NCI-H460 (cell line): ENCODE results near the gene ERF. TPM values are rescaled to one million over a fixed set of nuclear protein-coding genes. Genes with fewer than 3 reads are reported as not detected.
A peak's percentile ranks its signal among the peaks of the same experiment; 100 is the strongest.

Source experiments
- DNase-seq: peaks from one replicate; pipeline ENCODE4 v3.0.0-alpha.2; 2016; ENCODE audit warnings: low read depth; ENCODE audit errors: extremely low read depth
- total RNA-seq: library from RNA; depleted of rRNA; stranded (reverse); fragments of >200 nt; shearing (Covaris generic); gene quantifications from 2 replicates; pipeline ENCODE4 v1.2.3, GENCODE V29; 2014

Gene ERF
- total RNA-seq, 1 experiment from 2014 or later: 16.1 TPM

GRCh38 chr19:42244347-42245220 is 10.3 kb downstream of the ERF start:
- DNase-seq: peak; percentile 87

DNA sequence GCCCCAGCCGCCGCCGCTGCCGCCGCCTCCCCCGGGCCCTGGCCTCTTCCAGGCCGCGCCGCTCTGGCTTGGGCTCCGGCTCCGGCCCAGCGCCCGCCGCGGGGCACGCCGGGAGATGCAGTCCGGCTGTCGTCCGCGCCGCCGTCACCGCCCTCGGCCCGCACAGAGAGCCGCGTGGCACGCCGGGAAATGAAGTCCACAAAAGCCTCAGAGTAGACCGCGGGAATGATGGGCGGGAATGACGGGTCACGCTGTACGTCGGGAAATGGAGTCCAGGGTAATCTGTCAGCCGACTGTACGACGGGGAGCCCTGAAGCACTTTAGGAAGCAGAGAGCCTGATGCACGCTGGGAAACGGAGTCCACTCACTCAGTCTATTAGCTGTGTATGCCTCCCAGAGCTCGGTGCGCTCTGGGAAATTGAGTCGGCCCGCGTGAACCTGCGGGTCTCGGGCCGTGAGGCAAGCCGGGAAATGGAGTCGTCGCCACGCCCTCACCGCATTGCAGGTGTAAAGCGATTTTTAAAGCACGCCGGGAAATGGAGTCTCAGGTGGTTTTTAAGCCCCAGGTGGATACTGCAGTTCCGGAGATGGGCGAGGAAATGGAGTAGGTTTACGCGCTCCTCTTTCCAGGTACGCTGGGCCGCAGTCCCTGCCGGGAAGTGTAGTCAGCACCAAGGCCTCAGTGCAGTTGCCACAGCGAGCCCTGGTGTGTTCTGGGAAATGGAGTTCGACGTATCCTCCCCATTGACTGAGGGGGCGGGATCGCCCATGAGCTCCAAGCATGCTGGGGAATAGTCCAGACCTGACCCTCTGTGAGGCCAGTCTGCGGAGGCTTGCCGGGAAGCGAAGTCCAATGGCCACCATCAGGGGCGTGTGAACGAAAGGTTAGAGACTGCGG is 12.2 kb downstream of the ERF start, which contains the start of gene GSK3A:
Gene GSK3A (minus strand): TSS at position 91 of the 898 bp plus-strand sequence. CDS start 137 bp downstream, outside the sequence.
- peak; percentile 97 for DNase-seq

DNA sequence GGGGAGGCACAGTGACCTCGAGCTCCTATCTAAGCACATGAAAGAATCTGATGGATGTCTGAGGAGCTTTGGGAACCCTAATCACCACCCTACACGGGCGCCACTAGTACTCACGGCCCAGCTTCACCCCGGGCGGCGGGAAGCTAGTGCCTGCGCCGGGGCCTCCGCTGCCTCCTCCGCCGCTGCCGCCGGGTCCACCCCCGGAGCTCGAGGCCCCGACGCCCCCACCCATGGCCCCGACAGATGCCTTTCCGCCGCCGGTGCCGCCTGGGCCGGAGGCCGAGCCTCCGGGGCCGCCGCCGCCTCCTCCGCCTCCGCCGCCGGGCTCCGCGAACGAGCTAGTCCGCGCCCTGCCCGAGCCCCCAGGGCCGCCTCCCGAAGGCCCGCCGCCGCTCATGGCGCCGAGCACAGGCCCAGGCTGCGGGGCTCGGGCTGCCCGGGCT is 12.8 kb downstream of the ERF start:
- no peak for DNase-seq

DNA sequence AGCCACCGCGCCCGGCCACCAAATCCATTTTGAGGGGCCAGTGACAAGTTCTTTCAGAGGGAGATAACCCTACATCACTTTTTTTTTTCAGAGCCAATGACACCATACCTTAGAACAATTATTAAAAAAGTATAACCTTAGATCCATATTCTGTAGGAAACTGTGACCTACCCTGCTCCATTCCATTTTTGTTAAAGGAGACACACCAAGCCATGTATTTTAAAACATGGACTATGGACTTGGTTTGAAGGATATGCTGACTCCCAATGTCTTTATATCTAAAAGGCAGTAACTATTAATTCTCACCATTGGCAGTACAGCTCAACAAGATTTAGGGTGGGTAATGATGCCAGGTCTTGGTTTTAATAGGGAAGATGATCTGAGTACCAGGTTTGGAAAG is 13.6 kb downstream of the ERF start:
- no peak for DNase-seq

GRCh38 chr19:42239544-42240220 is 15.2 kb downstream of the ERF start:
- no peak for DNase-seq

DNA sequence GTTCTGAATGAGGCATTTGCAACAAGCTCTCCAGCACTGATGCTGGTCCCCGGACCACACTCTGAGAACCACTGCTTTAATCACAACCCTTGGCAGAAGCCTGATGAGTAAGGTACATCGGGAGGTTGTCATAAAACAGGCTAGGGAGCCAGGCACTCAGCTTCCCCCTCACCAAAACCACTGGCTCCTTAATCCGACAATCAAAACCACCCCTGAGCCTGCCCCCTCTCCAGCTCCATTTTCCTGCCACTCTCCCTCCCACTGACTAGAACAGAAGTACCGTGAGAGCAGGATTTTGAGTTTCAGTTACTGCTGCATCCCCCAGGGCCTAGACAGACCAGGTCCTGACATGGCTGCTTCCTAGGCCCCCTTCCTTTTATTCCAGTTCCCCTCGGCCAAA is 19.7 kb downstream of the ERF start:
- no peak for DNase-seq

DNA sequence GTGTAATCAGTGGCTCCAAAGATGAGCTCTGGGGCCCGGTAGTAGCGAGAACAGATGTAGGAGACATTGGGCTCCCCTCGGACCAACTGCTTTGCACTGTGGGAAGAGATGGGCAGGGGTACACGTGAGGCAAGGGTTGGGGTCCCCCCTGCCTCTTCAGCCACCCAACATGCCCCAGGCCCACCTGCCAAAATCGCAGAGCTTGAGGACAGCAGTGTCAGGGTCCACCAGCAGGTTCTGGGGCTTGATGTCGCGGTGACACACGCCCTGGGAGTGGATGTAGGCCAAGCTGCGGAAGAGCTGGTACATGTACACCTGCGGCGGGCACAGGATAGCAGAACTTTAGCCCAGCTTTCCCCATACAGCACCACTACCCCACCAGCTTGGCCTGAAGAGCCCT is 20.6 kb downstream of the ERF start:
- DNase-seq: no peak

GRCh38 chr19:42233678-42234292 is 21.1 kb downstream of the ERF start:
- no peak for DNase-seq

DNA sequence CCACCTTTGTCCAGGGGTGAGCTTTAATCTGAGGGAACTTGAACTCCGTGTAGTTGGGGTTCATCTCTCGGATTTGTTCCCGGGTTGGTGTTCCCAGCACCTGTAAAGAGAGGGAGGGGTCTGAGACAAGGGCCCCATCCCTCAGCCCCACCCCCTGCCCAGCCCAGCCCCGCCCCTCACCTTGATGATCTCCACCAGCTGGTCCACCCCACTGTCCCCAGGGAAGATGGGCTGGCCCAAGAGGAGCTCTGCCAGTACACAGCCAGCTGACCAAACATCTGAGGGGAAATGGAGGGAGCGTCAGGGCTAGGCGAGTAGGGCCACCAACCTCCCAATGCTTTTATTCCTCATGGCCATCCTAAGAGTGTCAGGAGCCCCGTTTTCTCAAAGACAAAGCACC is 21.8 kb downstream of the ERF start:
- no peak for DNase-seq

DNA sequence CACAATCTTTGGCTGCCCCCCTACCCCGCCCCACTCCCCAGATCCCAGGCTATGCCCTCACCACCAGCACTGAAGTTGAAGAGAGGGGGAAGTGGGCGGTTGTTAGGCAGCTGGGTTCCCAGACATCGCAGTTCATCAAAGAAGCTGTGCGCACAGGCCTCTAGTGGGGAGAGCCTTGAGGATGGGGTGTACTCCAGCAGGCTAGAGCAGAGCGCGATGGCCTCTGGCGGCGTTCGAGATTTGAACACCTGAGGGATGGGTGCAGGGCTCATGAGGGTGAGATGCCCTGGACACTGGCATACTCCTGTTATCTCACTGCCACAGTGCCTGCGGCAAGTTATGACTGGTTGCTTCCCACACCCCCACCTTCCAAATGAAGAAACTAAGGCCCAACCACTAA is 22.5 kb downstream of the ERF start:
- no peak for DNase-seq

GRCh38 chr19:42230571-42230970 is 24.4 kb downstream of the ERF start:
- DNase-seq: no peak

DNA sequence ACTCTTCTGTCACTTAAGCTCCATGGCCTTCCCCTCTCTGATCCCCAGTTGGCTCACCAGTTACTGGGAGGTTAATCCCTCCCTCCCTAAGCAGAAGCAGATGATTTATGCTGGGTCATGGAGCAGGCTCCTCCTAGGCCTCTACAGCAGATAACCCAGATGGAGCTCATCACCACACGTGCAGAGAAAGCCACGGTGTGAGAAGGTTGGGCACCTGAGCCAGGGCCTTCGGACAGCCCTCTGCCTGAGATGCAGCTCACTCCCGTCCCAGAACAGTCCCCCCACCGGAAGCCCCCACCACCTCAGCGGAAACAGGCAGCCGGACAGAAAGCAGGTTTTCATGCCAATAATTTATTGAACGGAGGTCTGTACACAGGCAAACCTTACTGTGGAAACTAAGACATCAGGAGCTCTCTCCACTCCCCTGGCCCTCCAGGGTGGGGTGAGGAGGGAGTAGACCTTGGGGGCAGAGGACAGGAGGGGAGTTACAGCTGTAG is 25.0 kb downstream of the ERF start:
- no peak for DNase-seq

DNA sequence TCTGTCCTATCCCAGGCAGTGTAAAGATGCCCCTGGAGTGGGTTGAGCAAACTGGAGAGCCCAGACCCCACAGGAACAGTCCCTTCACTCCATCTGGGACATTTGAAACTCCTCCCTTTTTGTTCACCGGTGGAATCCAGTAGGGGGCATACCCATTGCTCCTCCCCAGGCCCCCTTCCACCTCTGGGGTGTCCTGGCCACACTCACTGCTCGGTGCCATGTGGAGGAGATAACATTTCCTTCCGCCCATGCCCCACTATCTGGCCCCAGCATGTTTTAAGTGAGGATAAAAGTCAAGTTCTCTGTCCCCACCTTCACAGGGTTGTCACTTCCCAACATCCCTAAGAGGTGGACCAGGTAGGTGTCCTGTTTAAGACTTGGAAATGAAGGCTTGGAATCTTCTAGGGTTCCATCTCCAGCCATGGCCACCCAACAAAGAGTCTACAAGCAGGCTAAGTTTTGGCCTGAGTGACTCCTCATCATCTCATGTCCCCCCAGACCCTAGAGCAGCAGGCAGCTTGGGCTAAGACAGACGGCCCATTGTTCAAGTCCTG is 25.6 kb downstream of the ERF start:
- DNase-seq: no peak

DNA sequence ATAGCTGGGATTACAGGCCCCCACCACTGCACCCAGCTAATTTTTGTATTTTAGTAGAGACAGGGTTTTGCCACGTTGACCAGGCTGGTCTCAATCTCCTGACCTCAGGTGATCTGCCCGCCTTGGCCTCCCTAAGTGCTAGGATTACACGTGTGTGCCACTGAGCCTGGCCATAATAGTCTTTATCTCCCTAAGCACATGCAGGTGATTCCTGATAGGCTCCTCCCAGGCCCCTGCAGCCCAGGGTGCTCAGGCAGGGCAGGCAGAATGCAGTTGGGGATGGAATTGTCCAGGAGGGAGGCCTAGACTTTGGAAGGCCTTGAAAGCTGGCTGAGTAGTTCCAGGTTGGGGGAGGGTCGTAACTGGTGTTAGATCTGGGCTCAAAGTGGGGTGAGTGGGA is 26.3 kb downstream of the ERF start:
- DNase-seq: no peak

DNA sequence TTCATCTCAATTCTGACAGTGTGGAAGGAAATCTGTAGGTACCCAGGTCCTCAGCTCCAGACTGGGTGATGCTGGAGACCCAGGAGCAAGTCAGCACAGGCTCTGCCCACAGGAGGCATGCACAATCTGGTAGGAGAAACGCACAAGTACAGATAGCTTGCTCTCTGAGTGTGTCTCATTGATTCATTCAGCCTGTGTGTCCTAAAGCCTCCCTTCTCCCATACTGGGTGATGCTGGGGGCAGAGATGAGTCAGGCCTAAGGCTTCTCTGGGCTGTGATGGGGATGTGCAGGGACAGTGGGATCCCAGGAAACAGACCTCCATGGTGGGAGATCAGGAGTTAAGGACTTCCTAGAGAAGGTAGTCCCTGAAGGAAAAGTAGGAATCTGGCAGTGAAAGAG is 28.0 kb downstream of the ERF start:
- no peak for DNase-seq

DNA sequence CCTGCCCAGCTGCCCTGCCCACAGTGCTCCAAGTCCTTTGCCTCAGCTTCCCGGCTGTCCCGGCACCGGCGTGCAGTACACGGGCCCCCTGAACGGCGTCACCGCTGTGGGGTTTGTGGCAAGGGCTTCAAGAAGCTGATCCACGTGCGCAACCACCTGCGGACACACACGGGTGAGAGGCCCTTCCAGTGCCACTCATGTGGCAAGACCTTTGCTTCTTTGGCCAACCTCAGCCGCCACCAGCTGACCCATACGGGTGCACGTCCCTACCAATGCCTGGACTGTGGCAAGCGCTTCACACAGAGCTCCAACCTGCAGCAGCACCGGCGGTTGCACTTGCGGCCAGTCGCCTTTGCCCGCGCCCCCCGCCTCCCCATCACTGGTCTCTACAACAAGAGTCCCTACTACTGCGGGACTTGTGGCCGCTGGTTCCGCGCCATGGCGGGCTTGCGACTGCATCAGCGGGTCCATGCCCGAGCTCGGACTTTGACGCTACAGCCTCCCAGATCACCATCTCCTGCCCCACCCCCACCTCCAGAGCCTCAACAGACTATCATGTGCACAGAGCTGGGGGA is 29.1 kb downstream of the ERF start:
- no peak for DNase-seq

GRCh38 chr19:42224940-42225717 is 29.8 kb downstream of the ERF start:
- DNase-seq: no peak

DNA sequence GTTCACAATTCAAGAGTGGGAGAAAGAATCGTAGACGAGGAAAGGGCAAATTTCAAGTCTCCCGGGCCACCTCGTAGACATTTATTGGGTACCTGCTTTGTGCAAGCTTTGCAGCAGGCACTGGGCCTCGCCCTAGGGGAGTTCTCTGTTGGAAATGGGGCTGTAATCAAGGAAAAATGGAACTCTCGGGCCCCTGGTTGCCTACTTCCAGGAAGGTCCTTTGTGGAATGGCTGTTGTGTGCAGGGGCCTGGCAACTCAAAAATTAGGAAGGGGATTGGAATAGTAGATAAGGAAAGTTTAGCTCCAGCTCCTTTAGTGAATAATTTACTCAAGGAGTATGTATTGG is 34.2 kb downstream of the ERF start:
- DNase-seq: no peak
